ENCODE measurements around the gene ITIH1. TPM values are rescaled to one million over a fixed set of nuclear protein-coding genes. Genes with fewer than 3 reads are reported as not detected.
A peak's percentile ranks its signal among the peaks of the same experiment; 100 is the strongest.

The ITIH1 gene
- polyA plus RNA-seq, 2 of the 4 experiments (the other 2 are of a cell fraction), result not detected

DNA sequence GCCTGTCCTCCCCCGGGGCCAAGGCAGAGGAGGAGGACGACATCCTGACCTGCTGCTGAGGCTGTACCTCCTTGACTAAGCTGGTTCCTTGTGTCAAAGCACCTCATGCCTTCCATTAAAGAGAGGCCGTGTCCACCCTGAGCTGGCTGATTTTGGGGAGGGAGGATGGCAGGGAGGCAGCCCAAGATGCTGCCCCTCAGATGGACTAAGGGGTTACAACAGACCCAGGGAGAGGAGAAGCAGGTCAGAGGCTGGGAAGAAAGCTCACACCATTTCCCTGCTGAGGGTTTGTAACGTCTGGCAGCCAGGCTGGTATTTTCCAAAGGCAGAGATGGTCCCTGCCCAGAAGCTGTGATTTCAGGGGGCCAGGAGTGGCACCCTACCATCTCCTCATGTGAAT is 14.5 kb downstream of the ITIH1 start:
- POLR2A ChIA-PET, result no interaction called here
- no peak for ATAC-seq
- no peak overlapping the region for H3K4me3 ChIP-seq
- CTCF ChIA-PET, result interaction anchor here (1.9 to 3.6 kb wide), 3 partner anchors 9 to 29 kb away, joined by 4 to 11 read pairs (median 7); no protein-coding TSS in a partner anchor
- H3K27ac ChIP-seq, result no peak overlapping the region
- H3K4me1 ChIP-seq, result no peaks in the 10 kb centered on the region
- FAIRE-seq, result no peak
- no peak for DNase-seq (ENCODE audit: low read depth in 1 of 2, low spot score in 1 of 2)
- H3K9me3 ChIP-seq, result no peaks in the 10 kb centered on the region
- H3K4me2 ChIP-seq, result no peak overlapping the region
- TF ChIP-seq NPAS2 (CRISPR knock-in tag; IDR thresholded peaks at IDR 0.05; ENCODE audit: borderline replicate concordance), result no peak
- TF ChIP-seq, protein P1, sequence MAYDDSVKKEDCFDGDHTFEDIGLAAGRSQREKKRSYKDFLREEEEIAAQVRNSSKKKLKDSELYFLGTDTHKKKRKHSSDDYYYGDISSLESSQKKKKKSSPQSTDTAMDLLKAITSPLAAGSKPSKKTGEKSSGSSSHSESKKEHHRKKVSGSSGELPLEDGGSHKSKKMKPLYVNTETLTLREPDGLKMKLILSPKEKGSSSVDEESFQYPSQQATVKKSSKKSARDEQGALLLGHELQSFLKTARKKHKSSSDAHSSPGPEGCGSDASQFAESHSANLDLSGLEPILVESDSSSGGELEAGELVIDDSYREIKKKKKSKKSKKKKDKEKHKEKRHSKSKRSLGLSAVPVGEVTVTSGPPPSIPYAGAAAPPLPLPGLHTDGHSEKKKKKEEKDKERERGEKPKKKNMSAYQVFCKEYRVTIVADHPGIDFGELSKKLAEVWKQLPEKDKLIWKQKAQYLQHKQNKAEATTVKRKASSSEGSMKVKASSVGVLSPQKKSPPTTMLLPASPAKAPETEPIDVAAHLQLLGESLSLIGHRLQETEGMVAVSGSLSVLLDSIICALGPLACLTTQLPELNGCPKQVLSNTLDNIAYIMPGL (CRISPR knock-in tag; IDR thresholded peaks at IDR 0.05; ENCODE audit: borderline replicate concordance), result no peak
- TF ChIP-seq CEBPB (IDR thresholded peaks at IDR 0.05), result no peak
- TF ChIP-seq ZC3H11A (IDR thresholded peaks at IDR 0.05), result no peak
- no peak for TF ChIP-seq KDM1A (IDR thresholded peaks at IDR 0.05; ENCODE audit: low read depth)
- no peak for TF ChIP-seq TFCP2L1 (CRISPR knock-in tag; IDR thresholded peaks at IDR 0.05)
- TF ChIP-seq NFE2L2 (conservative IDR thresholded peaks at IDR 0.05; ENCODE audit: low read length), result no peak
- TF ChIP-seq CBX8 (IDR thresholded peaks at IDR 0.05), result no peak
- no peak for TF ChIP-seq HOXA7 (CRISPR knock-in tag; IDR thresholded peaks at IDR 0.05)
- no peak for TF ChIP-seq RARB (CRISPR knock-in tag; IDR thresholded peaks at IDR 0.05)
- TF ChIP-seq GATA3 (IDR thresholded peaks at IDR 0.05; ENCODE audit: borderline replicate concordance), result no peak
- TF ChIP-seq FOSB (CRISPR knock-in tag; IDR thresholded peaks at IDR 0.05), result no peak
- WGBS (ENCODE audit: missing lambda C conversion rate), result 37% methylated on average over 3 of the region's 4 CpGs

DNA sequence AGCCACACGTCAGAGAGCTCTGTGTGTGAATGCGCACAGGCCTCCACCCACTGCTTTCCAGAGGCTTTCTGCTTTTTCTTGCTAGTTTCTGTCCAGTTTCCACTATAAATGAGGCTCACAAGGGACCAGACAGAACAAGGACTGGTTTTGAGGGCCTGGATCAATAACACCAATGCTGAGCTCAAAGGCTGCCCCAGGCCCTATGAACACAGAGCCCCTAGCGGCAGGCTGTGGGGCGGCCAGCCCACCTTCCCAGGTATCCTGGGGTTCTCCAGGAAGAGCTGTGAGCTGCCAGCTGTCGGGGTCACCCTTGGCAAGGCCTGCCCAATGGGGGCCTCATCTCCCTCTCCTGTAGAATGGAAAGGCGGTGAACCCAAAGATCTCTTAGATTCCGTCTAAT is 15.0 kb downstream of the ITIH1 start:
- H3K9me3 ChIP-seq, result no peaks in the 10 kb centered on the region
- no peak overlapping the region for H3K27ac ChIP-seq
- H3K4me2 ChIP-seq, result no peak overlapping the region
- ATAC-seq (peak in 1 of 2 experiments; percentile 52; a peak in 3 of 6 replicates), DNase-seq (ENCODE audit: low read depth in 1 of 2, low spot score in 1 of 2) (no peak), FAIRE-seq (no peak)
- H3K4me1 ChIP-seq, result no peaks in the 10 kb centered on the region
- WGBS (ENCODE audit: missing lambda C conversion rate), result 100% methylated on average over 3 of the region's 7 CpGs
- TF ChIP-seq NPAS2 (CRISPR knock-in tag; IDR thresholded peaks at IDR 0.05; ENCODE audit: borderline replicate concordance) (no peak), ZC3H11A (IDR thresholded peaks at IDR 0.05) (no peak), CBX2 (IDR thresholded peaks at IDR 0.05; ENCODE audit: borderline replicate concordance, low read depth) (no peak), JUNB (IDR thresholded peaks at IDR 0.05) (no peak), GATA3 (IDR thresholded peaks at IDR 0.05; ENCODE audit: borderline replicate concordance) (no peak), RCOR1 (IDR thresholded peaks at IDR 0.05; ENCODE audit: low read depth, low read length) (no peak), EHF (CRISPR knock-in tag; IDR thresholded peaks at IDR 0.05) (no peak), SREBF2 (IDR thresholded peaks at IDR 0.05) (no peak), FOXS1 (CRISPR knock-in tag; IDR thresholded peaks at IDR 0.05) (no peak), JUN (IDR thresholded peaks at IDR 0.05) (no peak), ESRRA (IDR thresholded peaks at IDR 0.05; ENCODE audit: borderline replicate concordance, low read length) (no peak), SMC3 (IDR thresholded peaks at IDR 0.05) (no peak)
- H3K4me3 ChIP-seq, result no peak overlapping the region
- CTCF ChIA-PET, result interaction anchor here (1.9 to 3.6 kb wide), 3 partner anchors 9 to 28 kb away, joined by 4 to 11 read pairs (median 7); no protein-coding TSS in a partner anchor
- POLR2A ChIA-PET, result no interaction called here

DNA sequence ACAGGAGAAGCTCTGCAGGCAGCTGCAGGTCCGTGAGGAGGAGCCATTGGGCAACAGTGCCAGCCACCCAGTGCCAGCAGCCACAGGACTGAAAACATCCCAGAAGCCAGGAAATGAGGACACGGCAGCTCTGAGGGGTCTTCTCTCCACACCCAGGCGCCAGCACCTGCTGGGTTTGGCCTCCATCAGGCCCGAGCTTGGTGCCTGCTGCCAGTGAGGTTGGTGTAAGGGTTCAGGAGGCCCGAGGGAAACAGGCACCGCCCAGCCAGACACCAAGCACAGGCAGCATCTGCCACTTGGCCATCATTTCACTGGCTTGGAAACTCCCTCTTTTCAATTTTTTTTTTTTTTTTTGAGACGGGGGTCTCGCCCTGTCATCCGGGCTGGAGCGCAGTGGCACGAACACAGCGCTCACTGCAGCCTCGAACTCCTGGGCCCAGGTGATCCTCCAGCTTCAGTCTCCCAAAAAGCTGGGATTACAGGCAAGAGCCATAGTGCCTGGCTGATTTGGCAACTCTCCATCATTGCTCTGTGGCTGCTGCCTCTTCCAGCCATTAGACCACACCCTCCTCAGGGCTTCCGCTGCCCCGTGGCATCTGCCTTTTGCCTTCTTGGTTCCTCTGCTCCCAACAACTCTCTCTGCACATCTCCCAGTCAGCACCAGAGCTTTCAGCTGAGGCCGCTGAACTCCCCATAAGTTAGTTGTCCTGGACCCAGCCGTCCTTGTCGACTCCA is 15.7 kb downstream of the ITIH1 start:
- DNase-seq (ENCODE audit: low read depth in 1 of 2, low spot score in 1 of 2), result no peak
- CTCF ChIA-PET, result interaction anchor here (0.6 to 3.6 kb wide), 4 partner anchors 10 to 191 kb away, joined by 3 to 11 read pairs (median 6); no protein-coding TSS in a partner anchor
- H3K4me3 ChIP-seq, result no peak overlapping the region
- H3K4me1 ChIP-seq, result no peaks in the 10 kb centered on the region
- POLR2A ChIA-PET, result no interaction called here
- no peak overlapping the region for H3K4me2 ChIP-seq
- ATAC-seq, result no peak
- H3K27ac ChIP-seq, result no peak overlapping the region
- 54% methylated on average over 15 of the region's 18 CpGs for WGBS (ENCODE audit: missing lambda C conversion rate)
- FAIRE-seq, result no peak
- no peaks in the 10 kb centered on the region for H3K9me3 ChIP-seq
- TF ChIP-seq FOSB (CRISPR knock-in tag; IDR thresholded peaks at IDR 0.05) (no peak), ZC3H11A (IDR thresholded peaks at IDR 0.05) (no peak), ZNF302 (CRISPR knock-in tag; IDR thresholded peaks at IDR 0.05) (no peak), FOXS1 (CRISPR knock-in tag; IDR thresholded peaks at IDR 0.05) (no peak), HOXB5 (CRISPR knock-in tag; IDR thresholded peaks at IDR 0.05) (no peak), JUNB (IDR thresholded peaks at IDR 0.05) (no peak), EHMT2 (IDR thresholded peaks at IDR 0.05; ENCODE audit: low read depth) (no peak), CEBPB (IDR thresholded peaks at IDR 0.05) (no peak)
- TF ChIP-seq, protein P2, sequence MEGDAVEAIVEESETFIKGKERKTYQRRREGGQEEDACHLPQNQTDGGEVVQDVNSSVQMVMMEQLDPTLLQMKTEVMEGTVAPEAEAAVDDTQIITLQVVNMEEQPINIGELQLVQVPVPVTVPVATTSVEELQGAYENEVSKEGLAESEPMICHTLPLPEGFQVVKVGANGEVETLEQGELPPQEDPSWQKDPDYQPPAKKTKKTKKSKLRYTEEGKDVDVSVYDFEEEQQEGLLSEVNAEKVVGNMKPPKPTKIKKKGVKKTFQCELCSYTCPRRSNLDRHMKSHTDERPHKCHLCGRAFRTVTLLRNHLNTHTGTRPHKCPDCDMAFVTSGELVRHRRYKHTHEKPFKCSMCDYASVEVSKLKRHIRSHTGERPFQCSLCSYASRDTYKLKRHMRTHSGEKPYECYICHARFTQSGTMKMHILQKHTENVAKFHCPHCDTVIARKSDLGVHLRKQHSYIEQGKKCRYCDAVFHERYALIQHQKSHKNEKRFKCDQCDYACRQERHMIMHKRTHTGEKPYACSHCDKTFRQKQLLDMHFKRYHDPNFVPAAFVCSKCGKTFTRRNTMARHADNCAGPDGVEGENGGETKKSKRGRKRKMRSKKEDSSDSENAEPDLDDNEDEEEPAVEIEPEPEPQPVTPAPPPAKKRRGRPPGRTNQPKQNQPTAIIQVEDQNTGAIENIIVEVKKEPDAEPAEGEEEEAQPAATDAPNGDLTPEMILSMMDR (IDR thresholded peaks at IDR 0.05), result no peak
- TF ChIP-seq, protein P3, sequence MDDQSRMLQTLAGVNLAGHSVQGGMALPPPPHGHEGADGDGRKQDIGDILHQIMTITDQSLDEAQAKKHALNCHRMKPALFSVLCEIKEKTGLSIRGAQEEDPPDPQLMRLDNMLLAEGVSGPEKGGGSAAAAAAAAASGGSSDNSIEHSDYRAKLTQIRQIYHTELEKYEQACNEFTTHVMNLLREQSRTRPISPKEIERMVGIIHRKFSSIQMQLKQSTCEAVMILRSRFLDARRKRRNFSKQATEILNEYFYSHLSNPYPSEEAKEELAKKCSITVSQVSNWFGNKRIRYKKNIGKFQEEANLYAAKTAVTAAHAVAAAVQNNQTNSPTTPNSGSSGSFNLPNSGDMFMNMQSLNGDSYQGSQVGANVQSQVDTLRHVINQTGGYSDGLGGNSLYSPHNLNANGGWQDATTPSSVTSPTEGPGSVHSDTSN (IDR thresholded peaks at IDR 0.05), result no peak
- TF ChIP-seq, protein P4, sequence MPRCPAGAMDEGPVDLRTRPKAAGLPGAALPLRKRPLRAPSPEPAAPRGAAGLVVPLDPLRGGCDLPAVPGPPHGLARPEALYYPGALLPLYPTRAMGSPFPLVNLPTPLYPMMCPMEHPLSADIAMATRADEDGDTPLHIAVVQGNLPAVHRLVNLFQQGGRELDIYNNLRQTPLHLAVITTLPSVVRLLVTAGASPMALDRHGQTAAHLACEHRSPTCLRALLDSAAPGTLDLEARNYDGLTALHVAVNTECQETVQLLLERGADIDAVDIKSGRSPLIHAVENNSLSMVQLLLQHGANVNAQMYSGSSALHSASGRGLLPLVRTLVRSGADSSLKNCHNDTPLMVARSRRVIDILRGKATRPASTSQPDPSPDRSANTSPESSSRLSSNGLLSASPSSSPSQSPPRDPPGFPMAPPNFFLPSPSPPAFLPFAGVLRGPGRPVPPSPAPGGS (IDR thresholded peaks at IDR 0.05), result no peak
- TF ChIP-seq, protein P5, sequence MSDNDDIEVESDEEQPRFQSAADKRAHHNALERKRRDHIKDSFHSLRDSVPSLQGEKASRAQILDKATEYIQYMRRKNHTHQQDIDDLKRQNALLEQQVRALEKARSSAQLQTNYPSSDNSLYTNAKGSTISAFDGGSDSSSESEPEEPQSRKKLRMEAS (IDR thresholded peaks at IDR 0.05), result no peak

Measured in A549 (cell line).